Muscle of leg (tissue), 11 donors: ENCODE results near the gene LAMB4. TPM values are rescaled to one million over a fixed set of nuclear protein-coding genes. Genes with fewer than 3 reads are reported as not detected.
"Not testable (repeated sequence)": the region's sequence is repeated elsewhere in the genome, so short reads cannot be mapped to it uniquely, and the experiment has no call there.

Experiments used
- DNase-seq: peaks from one replicate; pipeline ENCODE4 v3.0.0; 2013
- H3K27ac ChIP-seq: one replicate; pipeline ENCODE4 v1.5.1; 2013; ENCODE audit warnings: mild to moderate bottlenecking, low read length, control low read depth
- H3K27me3 ChIP-seq: one replicate; pipeline ENCODE4 v1.6.1; 2013; ENCODE audit warnings: low read length; ENCODE audit not compliant: control insufficient read depth, insufficient read depth
- H3K36me3 ChIP-seq: one replicate; pipeline ENCODE4 v1.6.1; 2013; ENCODE audit warnings: low read length; ENCODE audit not compliant: control insufficient read depth, insufficient read depth
- H3K4me1 ChIP-seq: one replicate; pipeline ENCODE4 v1.6.1; 2013; ENCODE audit warnings: low read length; ENCODE audit not compliant: control insufficient read depth, insufficient read depth
- H3K4me3 ChIP-seq: one replicate; pipeline ENCODE4 v1.5.1; 2013; ENCODE audit warnings: low read length, control low read depth
- H3K9me3 ChIP-seq: replicated peaks from 2 replicates; pipeline ENCODE4 v1.6.1; 2013; ENCODE audit warnings: low read depth, low read length; ENCODE audit not compliant: control insufficient read depth
- WGBS: methylation state at CpG from one replicate; pipeline ENCODE4 v1.1.5; 2013; ENCODE audit warnings: missing lambda C conversion rate; ENCODE audit not compliant: insufficient coverage; 5-methylcytosine and 5-hydroxymethylcytosine counted together
- polyA plus RNA-seq, 8 donors: library from polyadenylated mRNA; unstranded; fragments of 120-200 nt; gene quantifications; one replicate each; pipeline versions ENCODE4 v1.2.1 to v1.2.3, GENCODE V29; 2013; ENCODE audit warnings: inconsistent platforms in 1 of 8, low replicate concordance in 1 of 8; ENCODE audit not compliant: insufficient read length in 8 of 8, insufficient read depth in 1 of 8
- total RNA-seq: library from RNA; stranded (reverse); fragments of 120-200 nt; gene quantifications from one replicate; pipeline ENCODE4 v1.2.4, GENCODE V29; 2013

The LAMB4 gene
- total and polyA plus RNA-seq, 9 donors, result 0.13 to 3.8 (median 0.25) TPM

GRCh38 chr7:108037140-108037539 lies 93.0 kb downstream of the LAMB4 start:
- Histone ChIP-seq H3K27ac (no peak overlapping the region), H3K4me3 (no peak overlapping the region), H3K27me3 (no peaks in the 10 kb centered on the region), H3K9me3 (no peaks in the 10 kb centered on the region), H3K36me3 (no peaks in the 10 kb centered on the region), H3K4me1 (no peaks in the 10 kb centered on the region)
- WGBS, result 93% methylated on average over 2 of the region's 3 CpGs
- DNase-seq, result no peak

- DNase-seq, result no peak
- WGBS, result 80% methylated on average over 1 of the region's 2 CpGs
- H3K9me3 ChIP-seq, result no peaks in the 10 kb centered on the region
- no peaks in the 10 kb centered on the region for H3K4me1 ChIP-seq
- H3K27me3 ChIP-seq, result no peaks in the 10 kb centered on the region
- no peak overlapping the region for H3K4me3 ChIP-seq
- no peaks in the 10 kb centered on the region for H3K36me3 ChIP-seq
- H3K27ac ChIP-seq, result no peak overlapping the region
Observed at GRCh38 chr7:108034586-108034985, 95.6 kb downstream of the LAMB4 start.

- Histone ChIP-seq H3K27me3 (no peaks in the 10 kb centered on the region), H3K4me3 (no peak overlapping the region), H3K27ac (no peak overlapping the region), H3K9me3 (no peaks in the 10 kb centered on the region), H3K36me3 (no peaks in the 10 kb centered on the region), H3K4me1 (no peaks in the 10 kb centered on the region)
- no peak for DNase-seq
- no CpG with 5 or more reads among the region's 5 CpGs for WGBS
Observed at GRCh38 chr7:108033776-108034497, 96.2 kb downstream of the LAMB4 start.

GRCh38 chr7:108033309-108033708 lies 96.9 kb downstream of the LAMB4 start:
- H3K36me3 ChIP-seq, H3K9me3 ChIP-seq, H3K27me3 ChIP-seq, DNase-seq, H3K4me1 ChIP-seq, H3K4me3 ChIP-seq, H3K27ac ChIP-seq: not testable (repeated sequence)
- WGBS, result 91% methylated on average over 5 of the region's 8 CpGs

GRCh38 chr7:108030516-108030915 lies 99.6 kb downstream of the LAMB4 start:
- WGBS, result no CpG with 5 or more reads among the region's 3 CpGs
- H3K4me1 ChIP-seq, result peaks cover 3% of the 10 kb centered on the region
- no peak overlapping the region for H3K4me3 ChIP-seq
- no peaks in the 10 kb centered on the region for H3K9me3 ChIP-seq
- no peaks in the 10 kb centered on the region for H3K36me3 ChIP-seq
- H3K27ac ChIP-seq, result no peak overlapping the region
- DNase-seq, result no peak
- H3K27me3 ChIP-seq, result no peaks in the 10 kb centered on the region

- H3K27me3 ChIP-seq, result no peaks in the 10 kb centered on the region
- H3K36me3 ChIP-seq, result no peaks in the 10 kb centered on the region
- WGBS, result no CpG with 5 or more reads among the region's 3 CpGs
- H3K4me3 ChIP-seq, result no peak overlapping the region
- H3K9me3 ChIP-seq, result no peaks in the 10 kb centered on the region
- no peak overlapping the region for H3K27ac ChIP-seq
- peaks cover 3% of the 10 kb centered on the region for H3K4me1 ChIP-seq
- DNase-seq, result no peak
Observed at GRCh38 chr7:108029034-108029433, 101.1 kb downstream of the LAMB4 start.

- H3K27me3 ChIP-seq, result no peaks in the 10 kb centered on the region
- no CpG with 5 or more reads among the region's 2 CpGs for WGBS
Observed at GRCh38 chr7:108028111-108028510, 102.0 kb downstream of the LAMB4 start.

GRCh38 chr7:108027239-108027638 lies 102.9 kb downstream of the LAMB4 start:
- Histone ChIP-seq H3K27me3 (no peaks in the 10 kb centered on the region), H3K9me3 (no peaks in the 10 kb centered on the region), H3K36me3 (no peaks in the 10 kb centered on the region), H3K27ac (no peak overlapping the region), H3K4me1 (peaks cover 3% of the 10 kb centered on the region), H3K4me3 (no peak overlapping the region)
- WGBS, result no CpG with 5 or more reads among the region's 1 CpG
- DNase-seq, result peak; percentile 59

More at GRCh38 chr7:108028111-108028510, 102.0 kb downstream of the LAMB4 start:
- Histone ChIP-seq H3K36me3 (no peaks in the 10 kb centered on the region), H3K4me3 (no peak overlapping the region), H3K4me1 (peaks cover 3% of the 10 kb centered on the region), H3K27ac (no peak overlapping the region), H3K9me3 (no peaks in the 10 kb centered on the region)
- no peak for DNase-seq

GRCh38 chr7:108026647-108027046 lies 103.5 kb downstream of the LAMB4 start:
- Histone ChIP-seq H3K4me3 (no peak overlapping the region), H3K27ac (peak overlapping the region; percentile 25), H3K9me3 (no peaks in the 10 kb centered on the region), H3K36me3 (no peaks in the 10 kb centered on the region), H3K4me1 (peaks cover 3% of the 10 kb centered on the region), H3K27me3 (no peaks in the 10 kb centered on the region)
- WGBS, result 81% methylated on average over 3 of the region's 3 CpGs
- DNase-seq, result peak; percentile 30

- H3K9me3 ChIP-seq, result no peaks in the 10 kb centered on the region
- H3K4me1 ChIP-seq, result peaks cover 3% of the 10 kb centered on the region
- H3K4me3 ChIP-seq, result no peak overlapping the region
- H3K27ac ChIP-seq, result no peak overlapping the region
- no peaks in the 10 kb centered on the region for H3K36me3 ChIP-seq
- 80% methylated on average over 1 of the region's 5 CpGs for WGBS
- no peak for DNase-seq
- H3K27me3 ChIP-seq, result no peaks in the 10 kb centered on the region
Observed at GRCh38 chr7:108026116-108026515, 104.0 kb downstream of the LAMB4 start.

GRCh38 chr7:108024538-108024937 lies 105.6 kb downstream of the LAMB4 start:
- no peak overlapping the region for H3K27ac ChIP-seq
- H3K4me1 ChIP-seq, result peaks cover 3% of the 10 kb centered on the region
- DNase-seq, result no peak
- WGBS, result 94% methylated on average over 3 of the region's 6 CpGs
- H3K36me3 ChIP-seq, result no peaks in the 10 kb centered on the region
- H3K9me3 ChIP-seq, result no peaks in the 10 kb centered on the region
- H3K4me3 ChIP-seq, result no peak overlapping the region
- H3K27me3 ChIP-seq, result no peaks in the 10 kb centered on the region
